HG03135 (cell line): ENCODE data around the gene GSE1.

ENCODE experiments used
- ATAC-seq: cut with Tn5 transposase; IDR thresholded peaks from one replicate; pipeline ENCODE4 v1.9.1; 2021; ENCODE audit warnings: mild to moderate bottlenecking, moderate library complexity; ENCODE audit not compliant: unreplicated experiment

GSE1 gene

DNA sequence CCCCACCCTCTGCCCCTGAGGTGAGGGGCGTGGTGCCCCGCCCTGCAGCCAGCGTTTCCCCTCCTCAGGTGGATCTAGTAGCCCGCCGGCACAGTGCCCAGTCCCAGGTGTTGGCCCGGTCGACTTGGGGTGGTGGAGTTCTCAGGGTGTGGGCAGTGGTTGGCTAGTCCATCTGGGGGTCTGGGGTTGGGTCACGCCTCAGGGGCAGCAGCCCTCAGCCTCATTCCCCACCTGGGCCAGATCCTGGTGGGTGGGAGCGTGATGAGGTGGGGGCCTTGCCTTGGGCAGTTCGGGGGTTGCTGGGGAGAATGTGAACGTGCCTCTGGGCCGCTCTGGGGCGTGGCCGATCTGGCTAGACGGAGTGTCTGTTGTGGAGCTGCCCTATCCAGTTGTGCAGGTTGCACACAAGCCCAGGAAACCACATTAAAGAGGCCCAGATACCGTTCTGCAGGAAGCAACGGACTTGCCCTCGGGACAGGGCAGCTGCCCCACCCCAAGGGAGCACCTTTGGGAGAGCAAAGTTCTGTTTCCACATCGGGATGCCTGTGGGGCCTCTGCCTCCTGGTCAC is 32.0 kb downstream of the GSE1 start:
- no peak for ATAC-seq

DNA sequence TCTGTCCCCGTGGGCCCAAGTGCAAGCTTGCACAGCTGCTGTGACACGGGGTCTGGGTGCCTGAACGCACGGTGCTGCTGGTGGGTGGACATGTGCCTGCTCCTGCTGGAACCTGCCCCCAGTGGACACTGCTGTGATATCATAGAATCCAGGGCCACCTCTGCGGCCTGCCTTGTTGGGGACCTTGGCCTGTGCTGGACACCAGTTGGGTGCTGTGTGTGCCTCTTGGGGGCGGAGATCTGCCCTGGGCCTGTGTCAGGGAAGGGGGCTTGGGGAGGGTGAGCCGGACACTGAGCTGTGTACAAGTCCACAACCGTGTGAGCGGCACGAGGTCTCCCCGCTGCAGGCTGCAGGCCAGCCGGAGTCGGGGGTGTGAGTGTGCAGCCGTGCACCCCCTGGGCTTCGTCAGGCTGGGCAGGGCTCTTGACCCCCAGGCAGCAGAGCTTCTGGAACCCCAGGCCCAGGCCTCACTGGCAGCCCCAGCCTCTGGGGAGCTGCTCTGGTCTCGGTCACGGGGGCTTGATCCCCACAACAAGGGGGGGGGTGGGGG is 33.3 kb downstream of the GSE1 start:
- no peak for ATAC-seq

DNA sequence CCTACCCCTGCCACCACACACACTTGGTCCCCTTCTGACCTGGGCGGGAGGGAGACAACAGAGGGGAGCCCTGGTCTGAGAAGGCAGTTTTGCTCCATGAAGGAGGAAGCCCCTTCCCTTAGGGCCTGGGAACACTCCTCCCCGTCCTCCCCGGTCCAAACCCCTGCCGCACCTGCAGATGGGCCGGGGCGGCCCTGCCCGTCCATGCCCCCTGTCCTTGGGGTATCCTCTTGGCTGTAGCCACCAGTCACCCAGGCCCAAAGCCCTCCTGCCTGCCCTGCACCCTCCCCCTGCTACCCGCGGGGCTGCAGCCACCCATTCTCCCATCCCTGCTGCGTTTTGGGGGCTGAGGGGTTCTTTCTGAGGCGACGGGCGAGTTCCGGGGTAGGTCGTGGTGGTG is 33.9 kb downstream of the GSE1 start:
- ATAC-seq = no peak

DNA sequence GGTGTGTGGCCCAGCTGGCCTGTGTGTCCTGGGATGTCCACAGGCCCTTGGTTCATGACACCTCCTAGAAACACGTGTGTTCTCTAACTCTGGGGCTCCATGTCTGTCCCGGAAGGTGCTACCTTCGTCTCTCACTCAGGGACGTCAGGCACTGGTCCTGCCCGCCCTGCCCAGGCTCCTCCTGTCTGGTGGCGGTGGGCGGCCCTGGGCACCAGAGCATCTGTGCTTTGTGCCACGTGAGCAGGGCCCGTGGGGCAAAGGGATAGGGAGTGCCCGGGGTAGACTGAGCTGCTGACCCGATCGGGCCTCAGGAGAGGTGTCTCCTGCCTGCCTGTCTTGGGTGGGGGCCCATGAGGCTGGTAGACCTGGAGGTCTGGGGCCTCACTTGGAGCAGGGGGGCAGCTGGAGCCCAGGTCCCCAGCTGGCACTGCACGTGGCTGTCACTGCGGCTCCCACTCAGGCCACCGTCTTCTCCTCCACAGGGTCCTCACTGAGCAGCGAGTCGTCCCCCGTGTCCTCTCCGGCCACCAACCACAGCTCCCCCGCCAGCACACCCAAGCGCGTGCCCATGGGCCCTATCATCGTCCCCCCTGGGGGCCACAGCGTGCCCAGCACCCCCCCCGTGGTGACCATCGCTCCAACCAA is 35.1 kb downstream of the GSE1 start:
- ATAC-seq = no peak

DNA sequence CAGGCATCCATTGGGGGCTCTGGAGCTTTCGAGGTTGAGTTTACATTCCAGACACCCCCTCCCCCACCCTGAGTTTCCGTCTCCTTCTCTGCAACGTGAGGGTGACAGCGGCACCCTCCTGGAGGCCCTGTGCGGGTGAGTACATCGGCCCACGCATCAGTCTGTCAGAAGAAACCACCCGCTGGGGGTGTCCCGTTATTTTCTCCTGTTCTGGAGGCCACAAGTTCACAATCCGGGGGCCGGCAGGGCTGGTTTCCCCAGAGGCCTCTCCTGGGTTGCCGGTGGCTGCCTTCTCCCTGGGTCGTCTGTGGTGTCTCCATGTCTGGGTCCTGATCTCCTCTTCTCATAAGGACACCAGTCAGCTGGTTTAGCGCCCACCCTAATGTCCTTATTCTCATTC is 35.7 kb downstream of the GSE1 start:
- no peak for ATAC-seq

DNA sequence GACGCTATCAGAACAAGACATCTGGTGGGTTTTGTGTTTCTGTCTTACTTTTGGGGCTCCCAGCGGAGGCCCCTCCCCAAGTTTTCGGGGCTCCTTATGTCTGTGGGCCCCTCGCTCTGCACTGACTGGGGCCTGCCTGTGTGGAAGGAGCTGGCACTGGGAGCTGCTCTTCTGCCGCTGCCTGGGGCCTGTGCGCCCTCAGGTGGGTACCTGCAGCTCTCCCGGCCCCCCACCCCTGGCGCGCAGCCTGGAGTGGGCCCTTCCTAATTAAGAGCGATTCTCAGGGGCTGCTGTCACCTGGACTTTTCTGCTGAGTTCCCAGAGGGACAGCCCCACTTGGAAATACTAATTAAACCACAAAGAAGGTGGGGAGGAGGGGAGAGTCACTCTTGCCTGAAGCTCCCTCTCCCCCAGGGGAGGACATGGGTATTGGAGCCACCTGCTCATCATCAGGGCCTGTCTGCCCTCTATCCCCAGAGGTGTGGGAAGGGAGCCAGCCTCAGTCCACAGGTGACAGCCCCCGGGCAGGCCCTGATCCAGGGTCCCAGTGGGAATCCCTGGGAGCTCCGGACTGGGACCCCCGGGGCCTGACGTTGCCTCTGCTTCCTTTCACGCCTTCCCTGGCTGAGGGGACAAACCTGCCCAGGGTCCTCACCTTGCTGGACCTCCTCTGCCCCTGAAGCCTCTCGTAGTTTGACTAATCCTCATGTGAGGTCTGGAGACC is 36.5 kb downstream of the GSE1 start:
- no peak for ATAC-seq

DNA sequence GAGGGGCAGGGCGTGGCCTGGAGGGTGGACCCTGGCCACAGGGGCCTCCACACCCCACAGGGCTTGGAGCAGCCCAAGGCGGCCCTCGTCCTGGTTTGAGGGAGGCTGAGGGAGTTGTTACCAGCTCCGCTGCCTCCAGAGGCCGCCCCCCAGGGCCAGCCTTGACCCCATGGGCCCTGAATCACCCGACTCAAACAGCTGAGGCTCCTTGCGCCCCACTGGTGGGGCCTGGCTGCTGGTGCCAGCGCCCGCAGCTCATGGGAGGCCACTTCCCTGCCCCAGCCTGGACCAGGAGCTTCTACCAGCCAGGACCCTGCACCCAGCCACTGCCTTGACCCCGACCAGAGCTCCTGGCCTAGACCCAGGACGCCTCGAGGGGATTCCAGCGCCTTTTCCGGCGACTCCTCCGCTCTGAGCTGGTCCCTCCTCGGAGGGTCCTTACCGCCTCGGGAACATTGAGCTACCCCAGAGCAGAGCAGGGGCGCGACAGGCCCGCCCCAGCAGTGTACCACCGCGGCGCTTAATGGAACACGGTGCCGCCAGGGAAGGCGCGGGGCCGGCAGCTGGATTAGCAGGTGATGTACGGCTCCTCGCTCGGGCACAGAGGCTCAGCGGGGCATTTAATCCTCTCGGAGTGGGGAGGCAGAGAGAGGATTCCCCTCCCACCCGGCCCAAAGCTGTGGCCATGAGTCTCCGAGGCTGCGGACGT is 37.2 kb downstream of the GSE1 start:
- ATAC-seq = no peak

DNA sequence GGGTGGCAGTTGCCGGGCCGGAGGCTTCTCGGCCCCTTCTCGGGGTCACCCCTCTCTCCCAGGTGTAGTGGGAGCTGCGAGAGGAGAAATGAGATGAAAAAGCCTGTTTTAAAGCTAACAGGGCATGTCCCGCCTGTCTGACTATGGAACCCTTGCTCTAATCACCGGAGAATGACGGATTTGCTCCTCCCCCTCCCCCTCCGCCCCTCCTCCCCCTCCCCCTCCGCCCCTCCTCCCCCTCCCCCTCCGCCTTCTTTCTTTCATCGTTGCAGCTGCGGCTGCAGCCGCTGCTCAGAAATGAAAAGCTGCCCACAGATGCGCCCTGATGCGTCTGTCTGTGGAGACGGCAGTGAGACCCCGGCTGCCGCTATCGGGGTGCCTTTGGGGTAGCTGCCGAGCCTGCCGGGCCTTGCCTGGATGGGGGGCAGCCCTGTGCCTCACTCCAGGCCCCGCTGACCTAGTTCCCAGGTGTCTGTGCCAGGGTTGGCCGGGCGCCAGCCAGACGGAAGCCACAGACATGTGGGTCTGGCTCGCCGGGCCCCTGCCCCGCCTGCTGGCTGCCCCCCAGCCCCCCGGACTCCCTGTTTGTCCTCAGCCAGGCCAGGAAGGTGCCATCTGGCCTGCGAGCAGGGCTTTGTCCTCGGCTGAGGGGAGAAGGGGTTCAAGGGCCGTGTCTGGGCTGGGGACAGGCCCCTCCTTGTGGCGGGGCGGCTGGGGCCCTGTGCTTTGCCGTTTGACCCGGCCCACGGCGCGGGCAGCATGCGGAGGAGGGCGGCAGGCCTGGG is 37.9 kb downstream of the GSE1 start:
- ATAC-seq = no peak

DNA sequence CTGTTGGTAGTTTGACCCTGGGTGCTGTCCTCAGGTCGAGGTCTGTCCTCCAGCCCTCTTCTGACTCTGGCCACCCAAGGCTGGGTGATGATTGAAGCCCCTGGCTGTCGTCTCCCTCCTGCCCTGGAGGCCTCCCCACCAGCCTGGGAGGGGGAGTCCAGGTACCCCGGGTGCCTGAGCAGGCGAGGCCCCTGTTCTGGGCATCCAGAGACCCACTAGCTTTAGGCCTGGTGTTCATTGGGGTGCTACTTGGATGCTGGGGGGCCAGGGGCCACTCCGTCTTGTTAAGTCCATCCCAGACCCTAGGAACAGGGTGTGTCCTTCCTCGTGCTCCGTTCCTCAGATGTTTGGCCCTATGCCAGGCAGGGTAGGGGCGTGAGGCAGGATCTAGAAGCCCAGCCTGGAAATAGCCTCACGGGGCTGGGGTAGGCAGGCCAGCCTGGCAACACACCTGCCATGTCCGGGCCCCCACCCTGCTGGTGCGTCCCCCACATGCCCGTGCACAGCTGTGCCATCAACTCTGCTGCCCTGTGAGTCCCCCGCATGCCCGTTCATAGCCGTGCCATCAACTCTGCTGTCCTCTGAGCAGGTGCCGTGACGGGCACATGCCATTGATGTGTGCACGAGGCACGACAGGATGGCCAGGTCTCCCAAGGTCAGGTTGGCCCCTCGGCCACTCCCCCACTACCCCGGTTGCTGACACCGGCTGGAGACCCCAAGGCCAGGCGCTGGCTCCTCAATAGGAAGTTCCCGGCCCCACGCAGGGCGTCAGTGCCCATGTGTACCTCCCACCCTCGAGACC is 38.7 kb downstream of the GSE1 start:
- no peak for ATAC-seq

DNA sequence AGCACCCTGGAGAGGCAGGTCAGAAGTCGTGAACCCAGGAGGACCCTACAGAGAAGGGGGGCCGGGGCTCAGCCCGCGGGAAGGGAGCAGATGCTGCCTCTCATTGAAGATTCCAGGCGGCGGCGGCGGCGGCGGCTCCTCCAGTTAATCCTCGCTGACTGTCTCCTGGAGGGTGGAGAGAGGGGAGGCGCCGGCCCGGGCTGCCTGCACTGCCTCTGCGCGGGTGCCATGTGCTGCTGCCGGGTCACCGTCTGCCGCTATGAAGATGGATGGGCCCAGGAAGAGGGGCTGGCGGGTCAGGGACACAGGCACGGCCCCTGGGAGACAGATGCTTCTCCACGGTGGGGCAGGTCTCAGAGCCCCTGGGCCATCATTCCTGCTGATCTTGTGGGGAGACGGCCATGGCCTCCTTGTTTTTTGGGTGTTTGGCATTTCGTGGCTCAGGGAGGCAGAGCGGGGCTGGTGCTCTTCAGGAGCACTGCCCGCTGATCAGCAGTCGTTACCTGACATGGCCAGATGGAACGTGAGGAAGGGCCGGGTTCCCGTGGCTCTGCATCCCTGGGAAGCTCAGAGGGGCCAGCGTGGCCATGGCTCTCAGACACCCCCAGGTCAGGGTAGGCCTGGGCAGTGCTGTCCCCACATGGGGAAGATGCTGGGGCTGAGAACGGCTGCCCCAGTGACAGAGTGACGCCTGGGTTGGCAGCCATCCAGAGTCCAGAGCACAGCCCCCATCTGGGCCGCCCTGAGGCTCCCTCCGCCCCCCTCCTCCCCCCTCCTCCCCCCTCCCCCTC is 39.5 kb downstream of the GSE1 start:
- ATAC-seq = no peak

DNA sequence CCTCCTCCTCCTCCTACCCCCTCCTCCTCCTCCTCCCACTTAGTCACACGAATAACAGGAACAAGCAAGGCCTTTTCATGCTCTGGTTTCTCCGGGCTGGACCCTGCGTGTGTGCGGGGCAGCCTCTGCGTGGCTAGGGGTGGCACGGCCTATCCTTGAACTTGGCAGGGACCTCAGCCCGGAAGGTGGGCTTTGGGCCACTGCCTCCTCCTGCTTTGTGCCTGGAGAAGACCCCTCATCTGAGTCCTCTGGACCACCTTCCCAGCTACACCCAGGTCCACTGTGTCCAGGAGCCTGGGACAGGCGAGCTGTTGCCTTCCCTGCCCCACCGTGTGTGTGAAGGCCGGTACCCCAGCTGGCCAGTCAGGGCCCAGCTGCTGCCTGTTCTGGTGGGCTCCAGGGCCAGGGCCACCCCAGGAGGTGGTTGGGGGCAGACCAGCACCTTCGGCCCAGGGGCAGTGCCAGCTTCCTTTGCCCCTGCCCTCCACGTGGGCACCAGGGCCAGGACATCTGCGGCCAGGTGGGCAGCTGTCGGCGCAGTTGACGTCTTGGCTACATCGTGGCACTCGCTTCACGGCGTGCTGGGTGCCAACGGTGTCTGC is 40.3 kb downstream of the GSE1 start:
- no peak for ATAC-seq

DNA sequence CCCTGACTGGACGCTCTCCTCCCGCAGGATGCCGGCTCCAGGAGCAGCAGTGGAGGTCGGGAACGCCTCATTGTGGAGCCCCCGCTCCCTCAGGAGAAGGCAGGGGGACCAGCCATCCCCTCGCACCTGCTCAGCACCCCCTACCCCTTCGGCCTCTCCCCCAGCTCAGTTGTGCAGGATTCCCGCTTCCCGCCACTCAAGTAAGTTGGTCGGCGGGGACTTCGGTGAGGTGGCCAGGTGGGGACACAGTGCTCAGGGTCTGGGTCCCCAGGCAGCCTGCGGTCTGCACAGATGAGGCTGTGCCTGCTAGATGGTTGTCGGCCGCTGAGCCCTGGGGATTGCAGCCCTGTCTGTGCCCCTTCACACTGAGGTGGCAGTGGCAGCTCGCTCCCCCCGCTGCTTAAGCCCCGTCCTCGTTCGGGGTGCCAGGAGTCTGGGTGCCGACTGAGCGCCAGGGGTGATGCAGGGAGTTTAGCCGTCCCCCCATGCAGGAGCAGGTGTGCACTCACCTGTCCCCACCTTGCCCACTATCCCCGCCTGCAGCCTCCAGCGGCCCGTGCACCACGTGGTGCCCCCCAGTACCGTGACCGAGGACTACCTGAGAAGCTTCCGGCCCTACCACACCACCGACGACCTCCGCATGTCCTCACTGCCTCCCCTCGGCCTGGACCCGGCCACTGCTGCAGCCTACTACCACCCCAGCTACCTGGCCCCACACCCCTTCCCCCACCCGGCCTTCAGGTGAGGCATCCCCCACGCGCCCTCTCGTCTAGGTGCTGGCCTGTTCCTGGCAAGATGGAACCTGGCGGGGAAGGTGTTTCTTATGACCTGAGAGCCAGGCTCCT is 41.4 kb downstream of the GSE1 start:
- ATAC-seq = no peak

DNA sequence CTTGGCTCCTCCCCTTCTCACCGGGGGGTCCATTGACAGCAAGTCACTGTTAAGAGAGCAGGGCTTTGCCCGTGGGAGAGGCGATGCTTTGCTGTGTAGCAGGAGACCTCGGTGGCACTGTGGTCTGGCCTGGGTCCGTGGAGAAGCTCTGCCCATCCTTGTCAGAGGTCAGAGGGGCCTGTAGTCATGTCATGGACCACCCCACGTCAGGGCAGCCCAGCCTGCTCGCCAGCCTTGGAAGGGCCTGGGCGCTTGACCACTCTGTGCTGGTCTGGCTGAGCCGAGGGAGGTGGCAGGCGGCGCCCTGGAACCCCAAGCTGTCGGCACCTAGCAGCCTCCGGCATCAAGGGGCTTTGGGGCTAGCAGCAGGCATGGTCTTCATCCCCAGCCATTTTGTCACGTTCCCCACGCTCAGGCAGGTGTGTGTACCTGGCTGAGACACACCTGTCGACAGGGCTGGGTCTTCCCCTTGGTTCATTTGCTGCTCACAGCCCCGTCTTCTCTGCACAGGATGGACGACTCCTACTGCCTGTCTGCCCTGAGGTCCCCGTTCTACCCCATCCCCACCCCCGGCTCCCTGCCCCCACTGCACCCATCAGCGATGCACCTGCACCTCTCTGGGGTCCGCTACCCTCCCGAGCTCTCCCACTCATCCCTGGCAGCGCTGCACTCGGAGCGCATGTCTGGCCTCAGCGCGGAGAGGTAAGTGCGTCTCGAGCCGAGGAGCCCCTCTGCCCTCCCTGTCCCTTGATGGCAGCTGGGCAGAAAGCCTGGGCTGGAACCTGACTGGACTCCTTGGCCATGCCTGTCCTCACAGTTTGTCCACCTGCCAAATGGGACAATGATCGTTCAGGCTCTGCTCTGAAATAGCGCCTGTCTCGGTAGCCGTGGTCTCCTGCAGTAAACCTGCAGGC is 42.4 kb downstream of the GSE1 start:
- no peak for ATAC-seq

DNA sequence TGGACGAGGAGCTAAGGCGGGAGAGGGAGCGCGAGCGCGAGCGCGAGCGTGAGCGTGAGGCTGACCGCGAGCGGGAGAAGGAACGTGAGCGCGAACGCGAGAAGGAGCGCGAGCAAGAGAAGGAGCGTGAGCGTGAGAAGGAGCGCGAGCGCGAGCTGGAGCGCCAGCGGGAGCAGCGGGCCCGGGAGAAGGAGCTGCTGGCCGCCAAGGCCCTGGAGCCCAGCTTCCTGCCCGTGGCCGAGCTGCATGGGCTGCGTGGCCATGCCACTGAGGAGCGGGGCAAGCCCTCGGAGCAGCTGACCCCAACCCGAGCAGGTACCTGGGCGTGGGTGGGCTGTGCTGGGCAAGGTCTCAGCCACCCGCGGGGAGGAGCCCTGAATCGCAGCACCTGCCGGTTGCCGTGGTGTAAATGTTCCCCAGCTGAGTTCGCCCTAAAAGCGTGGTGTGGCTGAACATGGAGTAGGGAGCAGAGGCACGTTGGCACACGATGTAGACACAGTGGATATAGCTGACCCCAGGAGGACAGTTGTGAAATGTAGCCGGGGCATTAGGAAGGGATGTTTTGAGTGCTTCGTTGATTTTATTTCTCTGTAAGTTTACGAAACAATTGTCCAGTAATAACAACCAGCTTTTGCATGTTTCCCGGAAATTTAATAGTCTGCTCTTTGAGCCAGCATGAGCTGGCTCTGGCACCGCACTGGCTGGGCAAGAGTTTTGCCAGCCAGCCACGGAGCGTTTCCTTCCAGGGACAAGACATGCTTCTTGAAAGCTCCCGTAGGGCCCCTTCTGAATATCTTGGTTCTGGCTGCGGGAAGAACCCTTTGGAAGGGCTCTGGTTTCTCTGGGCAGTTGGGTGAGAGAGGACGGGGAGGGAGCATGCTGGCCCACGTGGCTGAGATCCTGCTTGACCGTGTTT is 43.5 kb downstream of the GSE1 start:
- ATAC-seq = no peak

DNA sequence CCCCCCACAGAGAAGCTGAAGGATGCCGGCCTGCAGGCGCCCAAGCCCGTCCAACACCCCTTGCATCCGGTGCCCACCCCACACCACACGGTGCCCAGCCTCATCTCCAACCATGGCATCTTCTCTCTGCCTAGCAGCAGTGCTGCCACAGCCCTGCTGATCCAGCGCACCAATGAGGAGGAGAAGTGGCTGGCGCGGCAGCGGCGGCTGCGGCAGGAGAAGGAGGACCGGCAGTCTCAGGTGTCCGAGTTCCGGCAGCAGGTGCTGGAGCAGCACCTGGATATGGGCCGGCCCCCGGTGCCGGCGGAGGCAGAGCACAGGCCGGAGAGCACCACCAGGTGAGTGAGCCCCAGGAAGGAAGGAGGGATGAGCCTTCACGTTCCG is 44.1 kb downstream of the GSE1 start:
- no peak for ATAC-seq

DNA sequence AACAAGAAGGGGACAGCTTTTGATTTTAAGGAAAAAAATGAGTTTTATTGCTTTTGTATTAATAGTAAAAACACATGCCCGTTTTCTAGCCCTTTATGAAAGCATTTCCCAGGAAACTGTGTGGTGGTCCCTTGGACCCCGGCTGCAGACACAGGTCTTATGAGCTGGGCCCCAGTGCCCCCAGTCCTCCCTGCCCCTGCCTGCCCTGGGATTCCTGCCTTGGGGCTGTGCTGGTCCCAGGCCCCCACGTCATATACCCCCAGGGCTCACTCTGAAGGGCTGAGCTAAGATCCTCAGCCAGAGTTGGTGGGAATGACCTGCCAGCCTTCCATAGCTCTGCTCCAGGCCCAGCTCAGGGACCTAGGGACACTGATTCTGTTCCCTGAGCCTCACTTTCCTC is 44.9 kb downstream of the GSE1 start:
- ATAC-seq = no peak
